Fibroblast of gingiva (primary cell): ENCODE measurements around the gene KIF21B.
"Not testable (repeated sequence)": the region's sequence is repeated elsewhere in the genome, so short reads cannot be mapped to it uniquely, and the experiment has no call there.

ENCODE experiments used
- DNase-seq: peaks from one replicate; pipeline ENCODE4 v3.0.0-alpha.2; 2011; ENCODE audit warnings: low read depth

Gene KIF21B

GRCh38 chr1:200935286-200935962 lies 88.1 kb downstream of the KIF21B start:
- DNase-seq = not testable (repeated sequence)

GRCh38 chr1:200934676-200935245 lies 88.8 kb downstream of the KIF21B start:
- no peak for DNase-seq

- no peak for DNase-seq
These were observed 91.7 kb downstream of the KIF21B start for GRCh38 chr1:200931776-200932175.

GRCh38 chr1:200930285-200930684 lies 93.2 kb downstream of the KIF21B start:
- not testable (repeated sequence) for DNase-seq

- DNase-seq = no peak
These were observed 93.8 kb downstream of the KIF21B start for GRCh38 chr1:200929530-200930278.

- DNase-seq = no peak
These were observed 97.7 kb downstream of the KIF21B start for GRCh38 chr1:200925831-200926230.

- no peak for DNase-seq
These were observed 99.9 kb downstream of the KIF21B start for GRCh38 chr1:200923601-200924000.

- no peak for DNase-seq
These were observed 101.1 kb downstream of the KIF21B start for GRCh38 chr1:200922406-200922805.

GRCh38 chr1:200921571-200922110 lies 101.9 kb downstream of the KIF21B start:
- DNase-seq = no peak
